ENCODE data around the gene CAMTA1. TPM values are rescaled to one million over a fixed set of nuclear protein-coding genes. Genes with fewer than 3 reads are reported as not detected.

The CAMTA1 gene
- total RNA-seq, 6 donors from 2014 or later = 38.8 to 74.0 (median 46.1) TPM

DNA sequence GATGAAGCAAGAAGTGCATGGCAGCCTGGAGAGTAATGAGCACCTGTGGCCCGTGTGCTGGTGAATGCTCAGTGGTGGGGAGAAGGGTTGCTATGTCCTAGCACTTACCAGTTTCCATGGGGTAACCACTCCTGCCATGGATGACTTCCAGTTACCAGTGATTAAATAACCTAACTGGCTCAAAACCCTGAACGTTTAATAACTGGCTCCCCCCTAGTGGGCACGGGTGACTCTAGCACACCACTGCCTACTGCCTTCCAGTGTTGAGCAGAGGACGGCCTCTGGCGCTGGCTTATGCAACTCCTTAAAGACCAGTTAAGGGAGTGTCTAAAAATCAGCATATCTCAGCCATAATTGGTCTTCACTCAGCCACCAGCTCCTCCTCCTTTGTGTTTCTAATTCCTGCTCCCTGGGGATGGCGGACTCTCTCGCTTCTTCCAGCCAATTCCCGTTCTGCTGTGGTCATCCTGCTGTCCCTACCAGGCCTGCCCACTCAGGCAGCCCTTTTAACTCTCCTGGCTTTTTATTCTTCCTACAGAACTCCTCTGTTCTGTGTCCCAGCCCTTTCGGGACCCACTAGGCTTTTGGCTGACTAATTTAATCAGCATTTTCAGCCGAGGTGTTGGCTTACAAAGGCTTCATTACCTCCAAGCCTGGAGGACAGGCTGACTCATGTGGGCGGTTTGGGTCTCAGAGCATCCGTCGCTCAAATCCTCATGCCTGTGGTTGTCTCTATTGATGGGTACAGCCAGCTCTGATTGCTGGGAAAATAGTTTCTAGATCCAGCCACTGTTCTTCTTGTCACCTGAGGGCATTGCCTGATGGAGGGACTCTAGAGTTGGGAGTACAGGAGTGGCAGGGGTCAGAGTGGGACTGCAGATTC is 332.4 kb downstream of the CAMTA1 start:
- TF ChIP-seq EP300 (IDR thresholded peaks at IDR 0.05) = no peak
- TF ChIP-seq, protein P1, sequence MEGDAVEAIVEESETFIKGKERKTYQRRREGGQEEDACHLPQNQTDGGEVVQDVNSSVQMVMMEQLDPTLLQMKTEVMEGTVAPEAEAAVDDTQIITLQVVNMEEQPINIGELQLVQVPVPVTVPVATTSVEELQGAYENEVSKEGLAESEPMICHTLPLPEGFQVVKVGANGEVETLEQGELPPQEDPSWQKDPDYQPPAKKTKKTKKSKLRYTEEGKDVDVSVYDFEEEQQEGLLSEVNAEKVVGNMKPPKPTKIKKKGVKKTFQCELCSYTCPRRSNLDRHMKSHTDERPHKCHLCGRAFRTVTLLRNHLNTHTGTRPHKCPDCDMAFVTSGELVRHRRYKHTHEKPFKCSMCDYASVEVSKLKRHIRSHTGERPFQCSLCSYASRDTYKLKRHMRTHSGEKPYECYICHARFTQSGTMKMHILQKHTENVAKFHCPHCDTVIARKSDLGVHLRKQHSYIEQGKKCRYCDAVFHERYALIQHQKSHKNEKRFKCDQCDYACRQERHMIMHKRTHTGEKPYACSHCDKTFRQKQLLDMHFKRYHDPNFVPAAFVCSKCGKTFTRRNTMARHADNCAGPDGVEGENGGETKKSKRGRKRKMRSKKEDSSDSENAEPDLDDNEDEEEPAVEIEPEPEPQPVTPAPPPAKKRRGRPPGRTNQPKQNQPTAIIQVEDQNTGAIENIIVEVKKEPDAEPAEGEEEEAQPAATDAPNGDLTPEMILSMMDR (IDR thresholded peaks at IDR 0.05) = no peak
- no peak for TF ChIP-seq POLR2A (IDR thresholded peaks at IDR 0.05)
- TF ChIP-seq POLR2AphosphoS5 (IDR thresholded peaks at IDR 0.05) = no peak
- WGBS, 2 donors = 31 to 33% methylated on average over 13 of the region's 13 CpGs
- Histone ChIP-seq H3K27me3 (no peaks in the 10 kb centered on the region), H3K9me3 (no peaks in the 10 kb centered on the region), H3K4me1 (no peaks in the 10 kb centered on the region), H3K36me3 (no peaks in the 10 kb centered on the region), H3K4me3 (no peak overlapping the region), H3K27ac (no peak overlapping the region)
- ATAC-seq (ENCODE audit: low FRiP score in 2 of 2) = peak; percentile 79 to 81
- DNase-seq = no peak

DNA sequence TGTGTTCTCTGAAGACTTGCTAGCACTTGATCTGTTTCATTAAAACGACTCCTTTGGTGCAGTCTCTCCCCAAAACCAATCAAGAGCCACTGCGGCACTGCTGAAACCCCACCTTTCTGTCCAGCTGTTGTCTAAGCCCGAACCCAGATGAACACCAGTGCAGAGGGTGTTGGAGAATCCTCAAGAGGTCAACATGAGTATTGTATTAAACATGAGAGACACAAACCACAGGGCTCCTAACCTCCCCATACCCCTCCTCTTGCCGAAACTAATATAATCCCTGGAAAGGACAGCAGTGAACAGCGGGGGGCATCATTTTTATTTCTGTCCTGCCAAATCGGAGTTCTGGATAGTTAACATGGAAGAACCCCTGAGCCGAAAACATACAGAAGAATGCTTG is 333.9 kb downstream of the CAMTA1 start:
- Histone ChIP-seq H3K4me3 (no peak overlapping the region), H3K9me3 (no peaks in the 10 kb centered on the region), H3K27me3 (no peaks in the 10 kb centered on the region), H3K4me1 (no peaks in the 10 kb centered on the region), H3K27ac (no peak overlapping the region), H3K36me3 (no peaks in the 10 kb centered on the region)
- WGBS, 2 donors = 83% methylated on average over 7 of the region's 7 CpGs
- no peak for ATAC-seq (ENCODE audit: low FRiP score in 2 of 2)
- TF ChIP-seq POLR2A (IDR thresholded peaks at IDR 0.05) (no peak), EP300 (IDR thresholded peaks at IDR 0.05) (no peak), POLR2AphosphoS5 (IDR thresholded peaks at IDR 0.05) (no peak)
- TF ChIP-seq, protein P1 (IDR thresholded peaks at IDR 0.05) = no peak
- DNase-seq = no peak

DNA sequence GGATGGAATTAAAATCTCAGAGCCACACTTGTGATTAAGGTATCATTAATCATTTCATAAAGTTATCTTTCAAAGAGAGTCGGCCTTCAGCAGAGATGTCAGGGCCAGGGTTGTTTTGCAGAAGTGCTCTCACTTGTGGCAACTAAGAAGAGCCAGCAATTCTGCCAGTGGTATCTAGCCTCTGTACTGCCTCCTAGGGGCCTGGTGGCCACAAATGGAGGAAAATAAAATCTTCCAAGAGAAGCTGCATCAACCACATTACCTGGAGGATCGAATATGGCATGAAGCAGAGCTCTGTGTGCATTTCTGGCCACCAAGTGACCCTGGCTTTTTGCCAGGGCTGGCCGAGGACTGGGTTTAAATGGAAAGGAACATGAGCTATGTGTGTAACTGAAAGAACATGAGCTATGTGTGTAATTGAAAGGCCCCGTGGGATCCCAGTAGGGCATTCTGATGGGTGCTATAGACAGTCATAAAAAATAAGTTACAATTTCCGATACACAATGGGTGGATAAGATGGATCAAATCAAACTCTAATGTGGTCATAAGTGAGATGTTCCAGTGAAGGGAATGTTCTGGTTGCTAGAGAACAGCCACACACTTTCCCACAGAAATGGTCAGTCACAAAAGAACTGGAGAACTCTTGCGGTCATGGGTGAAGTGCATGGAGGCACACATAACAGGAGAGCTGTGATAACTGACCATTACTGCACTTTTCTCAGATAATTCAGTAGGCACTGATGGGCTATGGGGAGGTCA is 335.8 kb downstream of the CAMTA1 start:
- Histone ChIP-seq H3K9me3 (no peaks in the 10 kb centered on the region), H3K27ac (no peak overlapping the region), H3K27me3 (no peaks in the 10 kb centered on the region), H3K4me1 (no peaks in the 10 kb centered on the region), H3K4me3 (no peak overlapping the region), H3K36me3 (no peaks in the 10 kb centered on the region)
- DNase-seq = no peak
- ATAC-seq (ENCODE audit: low FRiP score in 2 of 2) = no peak
- no peak for TF ChIP-seq EP300 (IDR thresholded peaks at IDR 0.05)
- TF ChIP-seq, protein P1 (IDR thresholded peaks at IDR 0.05) = no peak
- TF ChIP-seq POLR2AphosphoS5 (IDR thresholded peaks at IDR 0.05) = no peak
- no peak for TF ChIP-seq POLR2A (IDR thresholded peaks at IDR 0.05)
- WGBS, 2 donors = 84% methylated on average over 6 of the region's 6 CpGs

DNA sequence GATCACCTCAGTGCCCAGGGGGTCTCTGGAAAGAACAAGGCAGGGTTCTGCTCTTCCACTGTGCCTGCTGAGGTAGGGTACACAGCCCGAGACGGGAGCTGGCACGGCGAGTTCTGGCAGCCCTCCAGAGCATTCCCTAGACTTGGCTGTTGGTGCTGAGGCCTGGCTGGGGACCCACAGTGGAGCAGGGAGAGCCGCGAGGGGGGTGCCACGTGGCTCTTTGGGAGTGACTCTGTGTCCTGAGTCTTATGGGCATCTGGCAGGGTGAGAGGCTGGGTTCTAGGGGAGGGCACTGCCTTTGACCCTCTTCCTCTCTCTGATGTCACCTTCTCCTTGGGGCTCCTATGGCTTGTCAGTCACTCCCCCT is 336.4 kb downstream of the CAMTA1 start:
- ATAC-seq (ENCODE audit: low FRiP score in 2 of 2) (no peak), DNase-seq (peak in 1 of 2 donors; percentile 58)

More for the DNA sequence above, 336.4 kb downstream of the CAMTA1 start:
- H3K27ac ChIP-seq = no peak overlapping the region
- TF ChIP-seq POLR2A (IDR thresholded peaks at IDR 0.05) (no peak), EP300 (IDR thresholded peaks at IDR 0.05) (no peak), POLR2AphosphoS5 (IDR thresholded peaks at IDR 0.05) (no peak)
- TF ChIP-seq, protein P1 (IDR thresholded peaks at IDR 0.05) = no peak
- H3K4me1 ChIP-seq = no peaks in the 10 kb centered on the region
- H3K4me3 ChIP-seq = no peak overlapping the region
- H3K36me3 ChIP-seq = no peaks in the 10 kb centered on the region
- no peaks in the 10 kb centered on the region for H3K27me3 ChIP-seq
- H3K9me3 ChIP-seq = no peaks in the 10 kb centered on the region
- WGBS, 2 donors = 57 to 59% methylated on average over 5 to 7 of the region's 7 CpGs

Measured in upper lobe of left lung (tissue), 6 donors.